Activated CD4-positive, alpha-beta T cell treated with anti-CD3 and anti-CD28 coated beads for 1 hour (primary cell): Measurements from ENCODE around the gene SLC9A2.
A peak's percentile ranks its signal among the peaks of the same experiment; 100 is the strongest.

Experiments
- DNase-seq: peaks from one replicate; pipeline ENCODE4 v3.0.0-alpha.2; 2020

The SLC9A2 gene

GRCh38 chr2:102618452-102619413 is 620 bp upstream of the SLC9A2 start:
- no peak for DNase-seq

GRCh38 chr2:102620332-102620731 is 979 bp downstream of the SLC9A2 start:
- DNase-seq: no peak

- no peak for DNase-seq
These were observed 2.3 kb downstream of the SLC9A2 start for GRCh38 chr2:102621630-102622029.

- DNase-seq: no peak
These were observed 3.3 kb downstream of the SLC9A2 start for GRCh38 chr2:102622646-102623045.

GRCh38 chr2:102630458-102630857 is 11.1 kb downstream of the SLC9A2 start:
- no peak for DNase-seq

- no peak for DNase-seq
These were observed 13.2 kb downstream of the SLC9A2 start for GRCh38 chr2:102632380-102633175.

GRCh38 chr2:102634831-102635241 is 15.5 kb downstream of the SLC9A2 start:
- no peak for DNase-seq

GRCh38 chr2:102635317-102635716 is 16.0 kb downstream of the SLC9A2 start:
- no peak for DNase-seq

- no peak for DNase-seq
These were observed 17.0 kb downstream of the SLC9A2 start for GRCh38 chr2:102636283-102636907.

GRCh38 chr2:102637358-102637757 is 18.0 kb downstream of the SLC9A2 start:
- DNase-seq: no peak

- no peak for DNase-seq
These were observed 20.1 kb downstream of the SLC9A2 start for GRCh38 chr2:102639429-102639828.

GRCh38 chr2:102652126-102652525 is 32.8 kb downstream of the SLC9A2 start:
- no peak for DNase-seq

GRCh38 chr2:102657770-102658169 is 38.4 kb downstream of the SLC9A2 start:
- no peak for DNase-seq

- DNase-seq: no peak
These were observed 40.7 kb downstream of the SLC9A2 start for GRCh38 chr2:102660070-102660469.

GRCh38 chr2:102660574-102660973 is 41.2 kb downstream of the SLC9A2 start:
- DNase-seq: no peak

- no peak for DNase-seq
These were observed 42.5 kb downstream of the SLC9A2 start for GRCh38 chr2:102661846-102662245.

GRCh38 chr2:102662833-102663232 is 43.5 kb downstream of the SLC9A2 start:
- DNase-seq: no peak

- DNase-seq: no peak
These were observed 44.0 kb downstream of the SLC9A2 start for GRCh38 chr2:102663381-102663780.

GRCh38 chr2:102664471-102664909 is 45.1 kb downstream of the SLC9A2 start:
- peak; percentile 13 for DNase-seq

GRCh38 chr2:102667072-102667471 is 47.7 kb downstream of the SLC9A2 start:
- DNase-seq: no peak

- DNase-seq: no peak
These were observed 48.8 kb downstream of the SLC9A2 start for GRCh38 chr2:102668171-102668570.

- no peak for DNase-seq
These were observed 50.0 kb downstream of the SLC9A2 start for GRCh38 chr2:102669401-102669800.

GRCh38 chr2:102672107-102672776 is 52.9 kb downstream of the SLC9A2 start:
- no peak for DNase-seq
